ENCODE data around the gene LRP5.

The LRP5 gene

GRCh38 chr11:68380786-68381622, 68.6 kb downstream of the LRP5 start:
- TF ChIP-seq CTCF (IDR thresholded peaks at IDR 0.05; ENCODE audit: borderline replicate concordance, insufficient read depth, low read depth, low read length) = no peak
- no peak overlapping the region for H3K4me3 ChIP-seq (ENCODE audit: low read depth, low read length)

- TF ChIP-seq CTCF (IDR thresholded peaks at IDR 0.05; ENCODE audit: borderline replicate concordance, insufficient read depth, low read depth, low read length) = no peak
- no peak overlapping the region for H3K4me3 ChIP-seq (ENCODE audit: low read depth, low read length)
Measured at GRCh38 chr11:68381716-68382115, 69.3 kb downstream of the LRP5 start.

GRCh38 chr11:68382358-68382998, 70.1 kb downstream of the LRP5 start:
- H3K4me3 ChIP-seq (ENCODE audit: low read depth, low read length) = no peak overlapping the region
- no peak for TF ChIP-seq CTCF (IDR thresholded peaks at IDR 0.05; ENCODE audit: borderline replicate concordance, insufficient read depth, low read depth, low read length)

GRCh38 chr11:68383976-68384501, 71.6 kb downstream of the LRP5 start:
- no peak overlapping the region for H3K4me3 ChIP-seq (ENCODE audit: low read depth, low read length)
- TF ChIP-seq CTCF (IDR thresholded peaks at IDR 0.05; ENCODE audit: borderline replicate concordance, insufficient read depth, low read depth, low read length) = peak; percentile 93

- H3K4me3 ChIP-seq (ENCODE audit: low read depth, low read length) = no peak overlapping the region
- no peak for TF ChIP-seq CTCF (IDR thresholded peaks at IDR 0.05; ENCODE audit: borderline replicate concordance, insufficient read depth, low read depth, low read length)
Measured at GRCh38 chr11:68384530-68385081, 72.2 kb downstream of the LRP5 start.

- no peak overlapping the region for H3K4me3 ChIP-seq (ENCODE audit: low read depth, low read length)
- TF ChIP-seq CTCF (IDR thresholded peaks at IDR 0.05; ENCODE audit: borderline replicate concordance, insufficient read depth, low read depth, low read length) = no peak
Measured at GRCh38 chr11:68385128-68385527, 72.7 kb downstream of the LRP5 start.
